ENCODE data around the gene ZNF274. TPM values are rescaled to one million over a fixed set of nuclear protein-coding genes. Genes with fewer than 3 reads are reported as not detected.

The ZNF274 gene
- total RNA-seq, 2 experiments from 2014 or later: 24.0 to 25.9 TPM

DNA sequence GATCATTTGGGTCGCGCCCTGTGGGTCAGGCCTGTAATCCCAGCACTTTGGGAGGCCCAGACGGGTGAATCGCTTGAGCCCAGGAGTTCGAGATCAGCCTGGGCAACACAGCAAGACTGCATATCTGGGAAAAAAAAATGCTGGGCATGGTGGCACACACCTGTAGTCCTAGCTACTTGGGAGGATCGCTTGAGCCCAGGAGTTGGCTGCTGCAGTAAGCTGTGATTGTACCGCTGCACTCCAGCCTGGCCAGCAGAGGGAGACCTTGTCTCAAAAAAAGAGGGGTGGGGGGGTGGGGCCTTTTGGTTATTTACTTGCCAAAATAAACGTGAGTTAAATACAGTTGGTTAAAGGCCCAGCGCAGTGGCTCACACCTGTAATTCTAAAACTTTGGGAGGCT lies 36.0 kb downstream of the ZNF274 start:
- Mint-ChIP-seq H3K4me1 (ENCODE audit: low read depth) (no peaks in the 10 kb centered on the region), H3K9me3 (peaks cover 42% of the 10 kb centered on the region), H3K27ac (no peak overlapping the region), H3K27me3 (no peaks in the 10 kb centered on the region), H3K4me3 (no peak overlapping the region), H3K36me3 (ENCODE audit: low read depth) (peaks cover 15% of the 10 kb centered on the region)
- TF ChIP-seq, protein P1, sequence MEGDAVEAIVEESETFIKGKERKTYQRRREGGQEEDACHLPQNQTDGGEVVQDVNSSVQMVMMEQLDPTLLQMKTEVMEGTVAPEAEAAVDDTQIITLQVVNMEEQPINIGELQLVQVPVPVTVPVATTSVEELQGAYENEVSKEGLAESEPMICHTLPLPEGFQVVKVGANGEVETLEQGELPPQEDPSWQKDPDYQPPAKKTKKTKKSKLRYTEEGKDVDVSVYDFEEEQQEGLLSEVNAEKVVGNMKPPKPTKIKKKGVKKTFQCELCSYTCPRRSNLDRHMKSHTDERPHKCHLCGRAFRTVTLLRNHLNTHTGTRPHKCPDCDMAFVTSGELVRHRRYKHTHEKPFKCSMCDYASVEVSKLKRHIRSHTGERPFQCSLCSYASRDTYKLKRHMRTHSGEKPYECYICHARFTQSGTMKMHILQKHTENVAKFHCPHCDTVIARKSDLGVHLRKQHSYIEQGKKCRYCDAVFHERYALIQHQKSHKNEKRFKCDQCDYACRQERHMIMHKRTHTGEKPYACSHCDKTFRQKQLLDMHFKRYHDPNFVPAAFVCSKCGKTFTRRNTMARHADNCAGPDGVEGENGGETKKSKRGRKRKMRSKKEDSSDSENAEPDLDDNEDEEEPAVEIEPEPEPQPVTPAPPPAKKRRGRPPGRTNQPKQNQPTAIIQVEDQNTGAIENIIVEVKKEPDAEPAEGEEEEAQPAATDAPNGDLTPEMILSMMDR (IDR thresholded peaks at IDR 0.05): peak; percentile 52
- intact Hi-C loops (cut with micrococcal nuclease): no loop called here
- POLR2A ChIA-PET: interaction anchor here (0.6 kb wide), 1 partner anchor 300 kb away, joined by 3 read pairs; no protein-coding TSS in a partner anchor
- ATAC-seq (peak; percentile 74), DNase-seq (peak; percentile 56)
- CTCF ChIA-PET: interaction anchor here (0.6 to 1.5 kb wide), 5 partner anchors 9 to 360 kb away, joined by 3 to 6 read pairs (median 3); partner anchors contain the start of gene ZBTB45

DNA sequence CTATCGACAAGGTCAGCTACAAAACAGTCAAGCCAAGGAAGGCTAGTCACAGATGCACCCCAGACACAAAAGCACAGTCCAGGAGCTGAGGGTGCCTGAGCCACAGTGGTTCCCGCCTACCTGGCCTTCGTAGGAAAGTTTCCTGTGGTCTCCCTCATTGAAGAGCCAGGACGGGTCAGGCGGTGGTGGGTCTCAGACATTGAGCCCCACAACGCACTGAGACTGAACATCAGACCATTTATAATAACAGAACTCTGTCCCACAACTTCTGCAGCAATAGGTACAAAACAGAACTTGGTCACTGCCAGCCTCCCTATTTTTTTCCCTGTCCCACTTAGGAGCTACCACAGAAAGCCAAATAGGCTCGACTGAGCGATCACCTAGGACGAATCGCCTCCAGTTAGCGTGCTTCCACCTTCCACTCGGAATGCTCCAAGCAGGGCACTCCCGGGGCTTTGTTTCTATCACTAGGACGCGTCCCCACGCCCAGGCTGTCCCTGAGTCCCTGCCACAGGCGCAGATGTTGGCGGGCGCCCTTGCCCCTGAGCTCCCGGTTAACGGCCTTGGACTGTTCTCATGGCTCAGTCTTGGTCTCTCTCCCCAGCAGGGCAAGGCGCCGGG lies 45.2 kb downstream of the ZNF274 start:
- CTCF ChIA-PET: interaction anchor here (0.6 to 1.7 kb wide), 4 partner anchors 9 to 81 kb away, joined by 3 to 7 read pairs (median 6); no protein-coding TSS in a partner anchor
- DNase-seq (no peak), ATAC-seq (no peak)
- intact Hi-C loops (cut with micrococcal nuclease): loop anchor here (5.0 kb wide), 1 partner anchor 84 kb away; no protein-coding TSS in a partner anchor
- Mint-ChIP-seq H3K4me3 (peak overlapping the region; percentile 80), H3K4me1 (ENCODE audit: low read depth) (peaks cover 24% of the 10 kb centered on the region), H3K36me3 (ENCODE audit: low read depth) (peaks cover 44% of the 10 kb centered on the region), H3K27me3 (no peaks in the 10 kb centered on the region), H3K9me3 (peaks cover 37% of the 10 kb centered on the region), H3K27ac (peak overlapping the region; percentile 94)
- POLR2A ChIA-PET: interaction anchor here (0.6 to 1.9 kb wide), 10 partner anchors 9 to 353 kb away, joined by 3 to 9 read pairs (median 3); partner anchors contain the start of genes ZNF274 and ZNF8
- TF ChIP-seq, protein P1 (IDR thresholded peaks at IDR 0.05): no peak

DNA sequence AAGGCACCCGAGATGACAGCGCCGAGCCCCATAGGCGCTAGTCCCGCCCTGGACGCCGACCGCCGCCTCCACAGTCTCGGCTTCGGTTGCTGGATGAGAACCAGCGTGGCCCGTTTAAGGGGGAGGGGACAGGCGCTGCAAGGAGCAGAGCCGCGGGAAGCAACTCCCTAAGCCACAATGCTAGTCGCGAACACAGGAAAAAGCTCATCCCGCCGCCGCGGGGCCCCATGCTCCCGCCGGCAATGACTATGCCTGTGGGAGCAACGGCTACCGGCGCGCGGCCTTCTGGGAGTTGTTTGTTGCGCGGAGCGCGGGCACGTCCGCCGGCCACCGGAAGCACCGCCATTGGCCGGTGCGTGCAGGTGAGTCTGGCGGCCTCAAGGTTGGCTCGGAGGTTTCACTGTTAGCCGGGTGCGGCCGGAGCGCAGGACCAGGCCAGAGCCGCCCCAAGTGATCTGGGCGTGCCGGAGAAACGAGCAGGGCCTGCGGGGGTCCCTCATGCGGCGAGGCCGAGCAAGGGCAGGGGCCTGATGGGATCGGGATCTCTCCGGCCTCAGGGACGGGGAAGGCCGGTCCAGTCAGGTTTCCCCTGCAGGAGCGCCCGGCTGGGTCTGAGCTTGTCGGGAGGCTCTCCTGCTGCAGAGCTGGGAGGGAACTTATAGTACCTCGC lies 45.9 kb downstream of the ZNF274 start, which contains the start of gene ZNF544:
Gene ZNF544 (plus strand): TSS at position 330 of the 670 bp plus-strand sequence. CDS start 15,110 bp downstream, outside the sequence.
- H3K36me3 Mint-ChIP-seq (ENCODE audit: low read depth): peaks cover 51% of the 10 kb centered on the region
- ChIA-PET CTCF (interaction anchor here (1.0 to 1.7 kb wide), 5 partner anchors 9 to 80 kb away, joined by 3 to 7 read pairs (median 4); no protein-coding TSS in a partner anchor), POLR2A (interaction anchor here (0.6 to 1.9 kb wide), 12 partner anchors 8 to 352 kb away, joined by 3 to 9 read pairs (median 3); partner anchors contain the start of genes ZNF274 and ZNF8)
- ATAC-seq (peak; percentile 85), DNase-seq (peak; percentile 81)
- peaks cover 24% of the 10 kb centered on the region for H3K4me1 Mint-ChIP-seq (ENCODE audit: low read depth)
- intact Hi-C loops (cut with micrococcal nuclease): loop anchor here (5.0 kb wide), 1 partner anchor 84 kb away; no protein-coding TSS in a partner anchor
- H3K27me3 Mint-ChIP-seq: no peaks in the 10 kb centered on the region
- H3K9me3 Mint-ChIP-seq: peaks cover 42% of the 10 kb centered on the region
- TF ChIP-seq, protein P1 (IDR thresholded peaks at IDR 0.05): peak; percentile 64
- peak within 1 kb of the TSS; percentile 80 for H3K4me3 Mint-ChIP-seq
- peak within 1 kb of the TSS; percentile 94 for H3K27ac Mint-ChIP-seq

DNA sequence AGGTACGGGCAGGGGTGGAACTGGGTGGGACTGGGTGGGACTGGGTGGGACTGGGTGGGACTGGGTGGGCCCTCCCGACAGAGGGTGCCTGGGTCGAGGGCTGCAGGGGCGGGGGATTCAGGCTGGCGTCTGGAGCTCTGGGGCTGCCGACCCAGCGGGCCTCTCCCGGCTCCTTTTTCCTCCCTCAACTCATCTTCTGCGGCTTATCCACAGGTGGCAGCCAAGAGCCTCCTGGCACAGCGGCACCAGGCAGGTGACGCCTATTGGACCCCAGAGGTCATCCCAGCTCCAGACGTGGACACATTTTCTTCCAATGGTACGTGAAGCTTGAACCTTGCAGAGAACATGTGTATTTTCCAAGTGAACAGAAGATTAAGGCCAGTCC lies 46.4 kb downstream of the ZNF274 start:
- H3K4me1 Mint-ChIP-seq (ENCODE audit: low read depth): peaks cover 24% of the 10 kb centered on the region
- CTCF ChIA-PET: interaction anchor here (1.0 to 1.7 kb wide), 5 partner anchors 8 to 80 kb away, joined by 3 to 7 read pairs (median 4); no protein-coding TSS in a partner anchor
- peaks cover 47% of the 10 kb centered on the region for H3K9me3 Mint-ChIP-seq
- H3K27me3 Mint-ChIP-seq: no peaks in the 10 kb centered on the region
- peaks cover 56% of the 10 kb centered on the region for H3K36me3 Mint-ChIP-seq (ENCODE audit: low read depth)
- POLR2A ChIA-PET: interaction anchor here (0.6 to 1.9 kb wide), 8 partner anchors 18 to 214 kb away, joined by 3 to 6 read pairs (median 3); partner anchors contain the start of genes ZNF274 and ZNF8
- DNase-seq: peak; percentile 45
- intact Hi-C loops (cut with micrococcal nuclease): loop anchor here (5.0 kb wide), 1 partner anchor 83 kb away; no protein-coding TSS in a partner anchor
- peak; percentile 50 for ATAC-seq
- peak overlapping the region; percentile 94 for H3K27ac Mint-ChIP-seq
- H3K4me3 Mint-ChIP-seq: peak overlapping the region; percentile 80
- TF ChIP-seq, protein P1 (IDR thresholded peaks at IDR 0.05): peak; percentile 62
